Ascending aorta (tissue), 2 donors: ENCODE results near the gene PCNX3. TPM values are rescaled to one million over a fixed set of nuclear protein-coding genes. Genes with fewer than 3 reads are reported as not detected.

Experiments used
- DNase-seq, 2 donors: peaks; one replicate each; pipeline ENCODE4 v3.0.0-alpha.2; 2019; ENCODE audit warnings: low spot score in 2 of 2
- H3K27ac ChIP-seq, 2 donors: fragments of 200-600 bp; sonication (generic); one replicate each; pipeline ENCODE4 v1.5.1; 2016 to 2017; ENCODE audit warnings: mild to moderate bottlenecking in 1 of 2
- H3K27me3 ChIP-seq: fragments of 200-600 bp; sonication (generic); one replicate; pipeline ENCODE4 v1.5.1; 2017
- H3K36me3 ChIP-seq, 2 donors: fragments of 200-600 bp; sonication (generic); one replicate each; pipeline ENCODE4 v1.5.1; 2016
- H3K4me1 ChIP-seq, 2 donors: fragments of 200-600 bp; sonication (generic); one replicate each; pipeline ENCODE4 v1.5.1; 2016 to 2017; ENCODE audit warnings: mild to moderate bottlenecking in 1 of 2
- H3K4me3 ChIP-seq, 2 donors: fragments of 200-600 bp; sonication (generic); one replicate each; pipeline ENCODE4 v1.5.1; 2016 to 2017; ENCODE audit warnings: mild to moderate bottlenecking in 1 of 2
- H3K9me3 ChIP-seq, 2 donors: fragments of 200-600 bp; sonication (generic); one replicate each; pipeline ENCODE4 v1.5.1; 2016
- CTCF ChIP-seq, 3 experiments: fragments of 200-600 bp in 2 of 3; fragments of 450-650 bp in 1 of 3; sonication (generic) in 2 of 3; IDR thresholded peaks; one replicate each; pipeline ENCODE4 v1.5.1; 2016 to 2019; ENCODE audit warnings: antibody characterized with exemption in 3 of 3, mild to moderate bottlenecking in 1 of 3, moderate library complexity in 1 of 3
- intact Hi-C: fragments of 100-400 bp; cut with DNase I; formaldehyde crosslinking; loops from one replicate; pipeline ENCODE4 v1.15.1; 2023
- total RNA-seq: library from RNA; depleted of rRNA; stranded (reverse); fragments of >200 nt; gene quantifications from one replicate; pipeline ENCODE4 v1.1.0, GENCODE V29; 2016

PCNX3 gene
- total RNA-seq, 1 donor from 2014 or later: 181 TPM

- DNase-seq: no peak
- intact Hi-C loops: no loop called here
- Histone ChIP-seq H3K4me3 (no peak overlapping the region), H3K36me3 (peaks cover 44 to 61% of the 10 kb centered on the region in 2 donors), H3K27me3 (no peaks in the 10 kb centered on the region), H3K27ac (peak overlapping the region in 1 of 2 donors; percentile 8), H3K4me1 (peaks cover 0 to 15% of the 10 kb centered on the region in 2 donors), H3K9me3 (no peaks in the 10 kb centered on the region)
- TF ChIP-seq CTCF (IDR thresholded peaks at IDR 0.05): no peak
These were observed 11.3 kb upstream of the PCNX3 start for GRCh38 chr11:65604258-65604657.

- H3K4me3 ChIP-seq: peak overlapping the region; percentile 40 to 43
- DNase-seq: peak; percentile 74 to 97
- H3K36me3 ChIP-seq: peaks cover 37 to 52% of the 10 kb centered on the region in 2 donors
- H3K27me3 ChIP-seq: no peaks in the 10 kb centered on the region
- TF ChIP-seq CTCF (IDR thresholded peaks at IDR 0.05): no peak
- no peaks in the 10 kb centered on the region for H3K9me3 ChIP-seq
- H3K27ac ChIP-seq: peak overlapping the region; percentile 73 to 80
- H3K4me1 ChIP-seq: peaks cover 0 to 27% of the 10 kb centered on the region in 2 donors
- intact Hi-C loops: loop anchor here (2.0 kb wide), 1 partner anchor 30 kb away; the partner anchor contains the start of gene EHBP1L1
These were observed 8.5 kb upstream of the PCNX3 start for GRCh38 chr11:65606876-65607613.

- TF ChIP-seq CTCF (IDR thresholded peaks at IDR 0.05): no peak
- intact Hi-C loops: loop anchor here (2.0 kb wide), 1 partner anchor 31 kb away; the partner anchor contains the start of gene EHBP1L1
- no peaks in the 10 kb centered on the region for H3K9me3 ChIP-seq
- no peaks in the 10 kb centered on the region for H3K27me3 ChIP-seq
- peaks cover 37 to 46% of the 10 kb centered on the region in 2 donors for H3K36me3 ChIP-seq
- H3K4me1 ChIP-seq: peaks cover 5 to 34% of the 10 kb centered on the region in 2 donors
- H3K4me3 ChIP-seq: peak overlapping the region; percentile 40 to 43
- no peak for DNase-seq
- peak overlapping the region in 1 of 2 donors; percentile 39 for H3K27ac ChIP-seq
These were observed 7.8 kb upstream of the PCNX3 start for GRCh38 chr11:65607614-65608426.

- Histone ChIP-seq H3K27me3 (no peaks in the 10 kb centered on the region), H3K4me1 (peaks cover 8 to 40% of the 10 kb centered on the region in 2 donors), H3K4me3 (no peak overlapping the region), H3K9me3 (no peaks in the 10 kb centered on the region), H3K27ac (no peak overlapping the region), H3K36me3 (peaks cover 23 to 32% of the 10 kb centered on the region in 2 donors)
- TF ChIP-seq CTCF (IDR thresholded peaks at IDR 0.05): no peak
- no peak for DNase-seq
- intact Hi-C loops: no loop called here
These were observed 6.3 kb upstream of the PCNX3 start for GRCh38 chr11:65609229-65609628.

- Histone ChIP-seq H3K27me3 (no peaks in the 10 kb centered on the region), H3K9me3 (no peaks in the 10 kb centered on the region), H3K36me3 (peaks cover 19 to 27% of the 10 kb centered on the region in 2 donors), H3K4me3 (no peak overlapping the region), H3K4me1 (peaks cover 8 to 40% of the 10 kb centered on the region in 2 donors), H3K27ac (no peak overlapping the region)
- DNase-seq: no peak
- intact Hi-C loops: loop anchor here (5.0 to 10.0 kb wide), 2 partner anchors 82 to 105 kb away; partner anchors contain the start of genes KAT5 and SCYL1
- TF ChIP-seq CTCF (IDR thresholded peaks at IDR 0.05): no peak
These were observed 5.9 kb upstream of the PCNX3 start for GRCh38 chr11:65609665-65610064.
